Left renal pelvis (tissue), 4 donors: ENCODE results near the gene MAX. TPM values are rescaled to one million over a fixed set of nuclear protein-coding genes. Genes with fewer than 3 reads are reported as not detected.
"Not testable (repeated sequence)": the region's sequence is repeated elsewhere in the genome, so short reads cannot be mapped to it uniquely, and the experiment has no call there.

Experiments used
- DNase-seq, 4 donors: peaks; one replicate each; pipeline ENCODE4 v3.0.0-alpha.2; 2013; ENCODE audit warnings: low read depth in 4 of 4, low spot score in 3 of 4
- polyA plus RNA-seq, 4 donors: library from polyadenylated mRNA; unstranded; fragments of 120-200 nt; gene quantifications; one replicate each; pipeline ENCODE4 v1.2.1, GENCODE V29; 2013; ENCODE audit not compliant: insufficient read length in 4 of 4

Gene MAX
- polyA plus RNA-seq, 4 donors = 50.3 to 67.4 (median 61.4) TPM

GRCh38 chr14:65106316-65106715 lies 4.0 kb upstream of the MAX start:
- no peak for DNase-seq

- no peak for DNase-seq
Measured at GRCh38 chr14:65104791-65105190, 2.5 kb upstream of the MAX start.

GRCh38 chr14:65103150-65103760 lies 938 bp upstream of the MAX start:
- peak in 1 of 4 donors; percentile 12 for DNase-seq

GRCh38 chr14:65101631-65102440 lies 481 bp downstream of the MAX start:
- peak in 2 of 4 donors; percentile 7 to 16 for DNase-seq

- no peak for DNase-seq
Measured at GRCh38 chr14:65100922-65101541, 1.3 kb downstream of the MAX start.

- no peak for DNase-seq
Measured at GRCh38 chr14:65098586-65098985, 3.7 kb downstream of the MAX start.

- no peak for DNase-seq
Measured at GRCh38 chr14:65096323-65097089, 5.8 kb downstream of the MAX start.

GRCh38 chr14:65095633-65096205 lies 6.6 kb downstream of the MAX start:
- peak in 1 of 4 donors; percentile 26 for DNase-seq

GRCh38 chr14:65092349-65092748 lies 10.0 kb downstream of the MAX start:
- no peak for DNase-seq

- DNase-seq = not testable (repeated sequence)
Measured at GRCh38 chr14:65087835-65088234, 14.5 kb downstream of the MAX start.

- DNase-seq = not testable (repeated sequence)
Measured at GRCh38 chr14:65086686-65087085, 15.6 kb downstream of the MAX start.

GRCh38 chr14:65084554-65085505 lies 17.5 kb downstream of the MAX start:
- no peak for DNase-seq

- DNase-seq = no peak
Measured at GRCh38 chr14:65082930-65083329, 19.4 kb downstream of the MAX start.

GRCh38 chr14:65080960-65081747 lies 21.2 kb downstream of the MAX start:
- DNase-seq = no peak

GRCh38 chr14:65079768-65080167 lies 22.5 kb downstream of the MAX start:
- no peak for DNase-seq

- no peak for DNase-seq
Measured at GRCh38 chr14:65079201-65079600, 23.1 kb downstream of the MAX start.

GRCh38 chr14:65077318-65077717 lies 25.0 kb downstream of the MAX start:
- no peak for DNase-seq

- DNase-seq = no peak
Measured at GRCh38 chr14:65075628-65076325, 26.5 kb downstream of the MAX start.
